OCI-M1 (cell line): ENCODE data around the gene TNFAIP2.

Source experiments
- DNase-seq: peaks from one replicate; lab custom pipeline; 2025; lab: John Stamatoyannopoulos, UW

TNFAIP2 gene

DNA sequence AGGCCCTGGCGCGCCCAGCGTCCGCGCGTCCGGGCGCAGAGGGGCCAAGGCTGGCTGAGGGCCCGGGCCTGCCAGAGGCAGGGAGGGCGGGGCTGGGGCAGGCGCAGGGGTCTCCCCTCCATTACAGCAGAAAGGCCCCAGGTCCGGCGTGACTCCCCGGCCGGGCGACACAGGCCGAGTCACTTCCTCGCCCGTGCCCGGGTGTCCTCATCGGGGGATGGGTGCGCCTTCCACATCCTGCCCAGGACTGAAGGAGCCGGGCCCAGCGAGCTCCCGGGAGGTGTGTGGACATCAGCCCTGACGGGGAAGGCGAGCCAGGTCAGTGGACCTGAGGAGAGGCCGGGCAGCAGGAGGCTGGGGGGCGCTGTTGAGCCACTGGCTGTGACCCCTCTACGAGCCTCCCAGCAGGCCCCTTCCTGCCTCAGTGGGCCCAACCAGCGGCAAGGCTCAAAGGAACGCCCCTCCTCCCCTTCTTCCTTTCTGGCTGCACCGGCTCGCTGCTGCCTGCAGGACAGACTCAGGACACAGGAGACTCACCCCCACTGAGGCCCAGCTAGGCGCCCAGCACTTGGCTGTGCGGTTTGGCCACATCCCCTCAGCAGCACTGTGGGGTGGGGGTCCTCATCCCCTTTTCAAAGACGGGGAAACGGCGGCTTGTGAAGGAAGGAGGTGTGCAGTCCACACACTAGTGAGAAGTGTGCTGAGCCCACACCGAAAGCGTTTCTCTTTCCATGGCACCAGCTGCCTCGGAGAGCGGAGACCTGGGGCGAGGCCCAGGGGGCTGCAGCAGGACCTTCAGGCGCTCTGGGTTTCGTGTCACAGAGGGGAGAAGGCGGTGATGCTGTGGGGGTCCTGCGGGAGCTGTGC lies 606 bp downstream of the TNFAIP2 start:
- DNase-seq = no peak

DNA sequence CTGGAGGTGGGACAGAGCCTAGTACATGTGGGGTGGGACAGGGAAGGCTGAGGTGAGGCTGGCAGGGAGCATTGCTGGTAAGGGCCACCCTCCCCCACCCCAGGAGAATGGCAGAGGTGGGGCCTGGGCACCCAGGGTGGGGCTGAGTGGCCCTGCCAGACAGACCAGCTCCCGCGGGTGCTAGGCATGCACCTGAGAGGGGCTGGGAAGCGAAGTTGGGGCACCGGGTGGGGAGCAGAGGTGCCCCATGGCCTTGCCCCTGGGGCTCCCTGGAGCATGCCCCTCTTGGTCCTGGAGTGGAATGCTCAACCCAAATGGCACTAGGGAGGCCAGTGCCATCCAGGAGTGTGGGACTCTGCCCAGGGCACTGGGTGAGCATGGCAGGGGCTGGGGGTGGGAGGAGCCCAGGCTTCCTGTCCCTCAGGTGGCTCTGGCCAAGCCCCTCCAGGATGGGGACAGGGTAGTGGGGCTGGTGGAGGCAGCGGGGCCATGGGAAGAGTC lies 1.3 kb downstream of the TNFAIP2 start:
- no peak for DNase-seq

DNA sequence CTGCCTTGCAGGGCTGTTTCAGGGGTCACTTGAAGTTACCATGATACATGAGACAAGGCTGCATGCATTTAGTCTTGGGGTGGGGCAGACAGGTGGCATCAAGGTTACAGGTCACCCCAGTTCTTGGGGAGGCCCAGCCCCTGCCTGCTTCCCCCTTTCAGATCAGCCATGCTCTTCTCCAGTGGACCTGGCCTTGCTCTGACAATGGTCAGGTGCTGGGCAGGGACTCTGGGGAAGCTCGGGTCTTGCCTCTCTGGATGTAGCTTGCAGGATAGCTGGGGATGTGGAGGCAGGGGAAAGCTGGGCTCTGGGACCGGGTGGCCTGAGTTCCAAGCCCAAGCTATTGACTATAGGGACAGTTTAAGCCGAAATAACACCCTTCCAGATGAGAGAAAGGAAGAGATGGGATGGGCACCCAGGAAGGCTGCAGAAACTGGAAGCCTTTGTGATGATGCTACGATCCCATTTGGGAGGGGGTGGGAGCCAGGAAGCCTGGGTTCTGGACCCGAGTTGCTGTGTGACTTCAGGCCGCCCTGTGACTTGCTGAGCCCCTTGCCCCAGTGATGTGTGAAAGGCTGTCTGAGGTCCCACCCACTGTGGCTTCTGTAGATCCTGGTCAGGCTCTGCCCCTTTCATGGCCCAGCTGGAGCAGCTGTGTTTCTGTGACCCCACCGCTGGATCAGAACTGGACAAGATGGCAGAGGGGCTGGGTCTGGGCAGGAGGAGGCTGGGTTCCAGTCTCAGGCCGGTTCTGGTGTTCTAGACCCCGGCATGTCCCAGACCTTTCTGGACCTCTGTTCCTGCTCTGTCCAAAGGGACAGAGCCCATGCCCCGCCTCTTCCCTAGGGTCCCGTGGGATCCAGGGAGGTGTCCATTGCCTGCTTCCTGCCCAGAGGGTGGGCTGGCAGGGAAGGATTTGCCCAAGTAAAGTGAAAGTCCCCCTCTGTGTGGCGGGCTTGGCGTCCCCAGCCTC lies 2.1 kb downstream of the TNFAIP2 start:
- DNase-seq = no peak

DNA sequence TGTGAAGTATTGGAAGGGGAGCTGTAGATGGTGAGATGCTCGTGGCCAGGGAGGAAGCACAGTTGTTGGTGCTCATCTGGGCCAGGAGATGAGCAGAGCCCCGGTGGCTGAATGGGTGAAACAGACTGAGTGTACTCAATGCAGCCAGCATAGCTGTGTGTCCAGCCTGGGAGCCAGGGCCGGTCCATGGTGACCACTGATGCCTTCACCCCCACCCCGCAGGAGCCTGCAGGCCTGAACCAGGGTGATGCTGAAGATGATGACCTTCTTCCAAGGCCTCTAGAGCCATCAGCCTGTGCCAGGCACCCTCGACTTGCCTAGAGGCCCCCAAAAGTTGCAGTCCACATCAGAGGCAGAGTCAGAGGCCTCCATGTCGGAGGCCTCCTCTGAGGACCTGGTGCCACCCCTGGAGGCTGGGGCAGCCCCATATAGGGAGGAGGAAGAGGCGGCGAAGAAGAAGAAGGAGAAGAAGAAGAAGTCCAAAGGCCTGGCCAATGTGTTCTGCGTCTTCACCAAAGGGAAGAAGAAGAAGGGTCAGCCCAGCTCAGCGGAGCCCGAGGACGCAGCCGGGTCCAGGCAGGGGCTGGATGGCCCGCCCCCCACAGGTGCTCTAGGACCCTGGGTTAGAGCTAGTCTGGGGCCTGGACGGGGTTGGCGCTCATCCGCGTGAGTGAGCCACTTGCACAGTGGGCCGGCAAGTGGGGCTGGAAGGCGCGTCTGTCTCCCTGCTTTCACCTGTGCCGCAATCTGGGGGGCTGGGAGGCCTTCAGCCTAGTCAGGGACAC lies 3.0 kb downstream of the TNFAIP2 start:
- no peak for DNase-seq

DNA sequence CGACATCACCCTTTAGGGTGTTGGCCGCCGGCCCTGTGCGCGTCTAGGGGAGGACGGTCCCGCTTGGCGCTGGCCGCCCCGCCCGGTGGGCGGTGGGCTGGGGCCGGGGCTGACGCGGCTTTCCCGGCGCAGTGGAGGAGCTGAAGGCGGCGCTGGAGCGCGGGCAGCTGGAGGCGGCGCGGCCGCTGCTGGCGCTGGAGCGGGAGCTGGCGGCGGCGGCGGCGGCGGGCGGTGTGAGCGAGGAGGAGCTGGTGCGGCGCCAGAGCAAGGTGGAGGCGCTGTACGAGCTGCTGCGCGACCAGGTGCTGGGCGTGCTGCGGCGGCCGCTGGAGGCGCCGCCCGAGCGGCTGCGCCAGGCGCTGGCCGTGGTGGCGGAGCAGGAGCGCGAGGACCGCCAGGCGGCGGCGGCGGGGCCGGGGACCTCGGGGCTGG lies 3.6 kb downstream of the TNFAIP2 start:
- DNase-seq = no peak

DNA sequence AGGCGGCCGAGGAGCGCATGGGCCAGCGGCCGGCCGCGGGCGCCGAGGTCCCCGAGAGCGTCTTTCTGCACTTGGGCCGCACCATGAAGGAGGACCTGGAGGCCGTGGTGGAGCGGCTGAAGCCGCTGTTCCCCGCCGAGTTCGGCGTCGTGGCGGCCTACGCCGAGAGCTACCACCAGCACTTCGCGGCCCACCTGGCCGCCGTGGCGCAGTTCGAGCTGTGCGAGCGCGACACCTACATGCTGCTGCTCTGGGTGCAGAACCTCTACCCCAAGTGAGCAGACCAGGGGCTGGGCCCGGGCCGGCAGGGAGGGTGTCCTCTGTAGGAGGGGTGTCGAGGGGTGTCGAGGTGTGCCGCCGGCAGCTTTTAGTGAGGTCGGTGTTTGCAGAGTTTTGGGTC lies 4.1 kb downstream of the TNFAIP2 start:
- DNase-seq = no peak

DNA sequence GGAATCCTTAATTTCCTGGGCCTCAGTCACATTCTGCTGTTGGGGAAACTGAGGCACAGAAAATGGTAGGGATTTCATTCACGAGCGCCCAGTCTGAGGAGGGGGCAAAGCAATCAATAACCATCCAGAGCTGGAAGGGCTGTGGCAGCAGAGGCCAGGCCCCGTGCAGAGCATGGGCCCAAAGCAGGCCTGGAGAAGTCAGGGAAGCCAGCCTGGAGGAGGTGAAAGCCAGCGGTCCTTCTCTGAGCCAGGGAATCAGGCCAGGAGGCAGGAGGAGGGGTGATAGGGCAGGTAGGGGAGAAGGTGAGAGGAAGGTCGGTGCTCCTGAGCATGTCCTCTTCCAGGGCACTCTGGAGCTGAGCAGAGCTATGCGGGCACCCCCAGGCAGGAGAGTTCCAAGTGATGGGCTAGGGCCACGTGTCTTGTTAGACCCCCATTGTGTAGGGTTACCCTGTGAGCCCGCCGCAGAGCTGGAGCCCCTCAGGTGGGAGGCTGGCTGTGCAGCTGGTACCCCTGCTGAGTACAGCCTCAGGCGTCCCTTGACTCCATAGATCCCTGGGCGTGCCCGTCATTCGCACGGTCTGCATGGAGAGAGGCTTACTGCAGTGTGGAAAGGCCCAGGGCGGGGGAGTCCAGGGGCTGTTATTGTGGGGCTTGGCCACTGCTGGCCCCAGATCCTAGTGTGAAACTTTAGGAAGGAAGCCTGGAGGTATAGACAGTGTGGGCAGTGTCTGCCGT lies 4.8 kb downstream of the TNFAIP2 start:
- no peak for DNase-seq

DNA sequence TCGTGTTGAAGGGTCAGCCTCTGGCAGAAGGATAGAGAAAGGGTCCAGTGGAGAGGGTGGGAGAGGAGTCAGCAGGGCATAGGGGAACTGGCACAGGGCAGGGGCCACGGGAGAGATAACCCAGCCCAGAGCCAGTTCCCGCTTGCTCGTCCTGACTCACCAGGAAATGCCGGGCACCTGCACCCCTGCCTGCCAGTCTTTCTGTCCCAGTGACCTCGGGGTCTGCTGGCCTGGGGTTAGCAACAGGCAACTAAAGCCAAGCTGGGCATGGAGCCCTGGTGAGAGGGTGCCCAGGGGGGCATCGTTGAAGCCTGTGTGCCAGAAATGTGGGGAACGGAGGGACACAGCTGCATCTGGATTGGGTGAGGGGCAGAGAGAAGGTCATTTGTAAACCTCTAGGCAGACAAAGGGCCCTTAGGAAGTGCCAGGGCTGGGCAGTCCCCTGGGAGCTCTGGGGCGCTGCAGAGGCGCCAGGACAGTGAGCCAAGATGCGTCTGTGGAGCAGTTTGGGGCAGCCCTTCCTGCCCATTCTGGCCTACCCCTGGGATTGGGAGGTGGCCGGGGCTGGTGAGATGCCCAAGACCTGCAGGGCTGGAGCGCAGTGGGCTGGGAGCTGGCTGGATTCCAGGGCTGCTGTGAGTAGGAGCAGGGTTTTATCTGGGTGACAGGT lies 5.5 kb downstream of the TNFAIP2 start:
- DNase-seq = no peak

DNA sequence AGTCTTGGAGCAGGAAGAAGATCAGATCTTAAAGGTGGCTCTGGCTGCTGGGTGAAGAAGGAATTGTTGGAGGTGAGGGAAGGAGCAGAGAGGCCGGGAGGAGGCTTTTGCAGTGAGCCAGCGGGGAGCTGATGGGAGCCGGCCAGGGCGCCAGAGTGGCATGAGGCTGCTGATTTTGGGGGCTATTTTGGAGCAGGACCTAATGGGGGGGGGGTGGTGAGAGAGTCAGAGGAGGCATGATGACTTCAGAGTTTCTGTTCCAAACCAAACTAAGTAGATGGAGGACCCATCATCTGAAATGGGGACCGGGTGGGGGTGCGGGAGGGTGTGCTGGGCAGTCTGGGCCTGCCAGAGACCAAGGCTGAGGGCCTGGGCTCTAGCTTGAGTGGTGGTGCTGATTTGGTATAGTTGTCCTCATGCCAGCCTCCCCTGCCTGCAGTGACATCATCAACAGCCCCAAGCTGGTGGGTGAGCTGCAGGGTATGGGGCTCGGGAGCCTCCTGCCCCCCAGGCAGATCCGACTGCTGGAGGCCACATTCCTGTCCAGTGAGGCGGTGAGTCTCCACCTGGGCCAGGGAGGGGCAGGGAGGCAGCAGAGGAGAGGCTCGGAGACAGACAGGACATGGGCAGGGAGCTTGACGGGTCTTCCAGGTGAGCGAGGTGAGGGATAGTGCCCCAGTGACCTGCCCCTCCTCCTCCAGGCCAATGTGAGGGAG lies 6.2 kb downstream of the TNFAIP2 start:
- no peak for DNase-seq

DNA sequence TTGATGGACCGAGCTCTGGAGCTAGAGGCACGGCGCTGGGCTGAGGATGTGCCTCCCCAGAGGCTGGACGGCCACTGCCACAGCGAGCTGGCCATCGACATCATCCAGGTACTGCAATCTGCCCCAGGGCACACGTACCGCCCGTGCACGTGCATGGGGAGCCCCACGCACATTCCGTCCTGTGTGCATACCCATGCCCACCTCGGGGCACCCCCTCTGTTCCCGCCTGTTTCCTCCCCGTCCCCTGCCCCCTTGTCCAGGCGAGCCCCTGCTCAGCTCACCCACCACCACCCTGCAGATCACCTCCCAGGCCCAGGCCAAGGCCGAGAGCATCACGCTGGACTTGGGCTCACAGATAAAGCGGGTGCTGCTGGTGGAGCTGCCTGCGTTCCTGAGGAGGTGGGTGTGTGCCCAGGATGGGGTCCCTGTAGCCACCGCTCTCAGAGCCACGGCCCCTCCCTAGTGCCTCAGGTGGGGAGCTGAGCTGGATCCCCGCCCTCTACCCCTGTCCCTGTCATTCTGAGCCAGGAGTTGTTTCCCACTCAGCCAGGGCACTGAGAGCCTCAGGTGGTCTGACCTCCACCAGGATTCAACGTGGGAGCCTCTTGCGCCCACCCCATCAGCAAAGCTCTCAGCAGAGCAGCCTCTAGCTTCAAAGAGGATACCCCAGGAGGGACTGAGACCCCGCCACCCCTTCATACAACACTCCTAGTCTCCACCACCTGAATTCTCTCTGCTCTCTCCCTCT lies 6.9 kb downstream of the TNFAIP2 start:
- DNase-seq = no peak

DNA sequence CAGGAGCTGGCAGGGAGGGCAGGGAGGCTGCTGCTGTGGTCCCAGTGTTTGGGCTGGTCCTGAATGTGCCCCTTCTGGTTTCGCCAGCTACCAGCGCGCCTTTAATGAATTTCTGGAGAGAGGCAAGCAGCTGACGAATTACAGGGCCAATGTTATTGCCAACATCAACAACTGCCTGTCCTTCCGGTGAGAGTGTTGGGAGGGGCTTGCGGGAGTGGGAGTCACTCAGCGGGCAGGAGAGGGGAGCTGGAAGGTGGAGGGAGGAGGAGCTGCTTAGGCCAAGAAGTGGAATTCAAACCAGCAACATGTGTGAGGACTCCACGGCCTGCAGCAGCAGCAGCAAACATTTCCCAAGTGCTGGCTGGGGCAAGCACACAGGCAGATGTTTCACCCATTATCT lies 7.7 kb downstream of the TNFAIP2 start:
- DNase-seq = no peak

DNA sequence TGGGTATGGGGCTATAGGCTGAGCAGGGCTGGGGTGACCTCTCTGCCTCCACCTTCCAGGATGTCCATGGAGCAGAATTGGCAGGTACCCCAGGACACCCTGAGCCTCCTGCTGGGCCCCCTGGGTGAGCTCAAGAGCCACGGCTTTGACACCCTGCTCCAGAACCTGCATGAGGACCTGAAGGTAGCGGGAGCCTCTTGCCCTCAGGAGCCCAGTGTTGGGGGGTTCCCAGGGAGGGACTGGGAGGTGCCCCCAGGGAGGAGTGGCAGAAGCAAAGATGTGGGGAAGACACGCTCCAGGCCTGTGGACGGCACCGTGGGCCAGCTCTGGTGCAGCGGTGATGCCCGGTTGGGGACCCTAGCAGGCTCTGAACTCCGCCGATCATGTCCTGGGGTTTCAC lies 8.3 kb downstream of the TNFAIP2 start:
- DNase-seq = no peak

DNA sequence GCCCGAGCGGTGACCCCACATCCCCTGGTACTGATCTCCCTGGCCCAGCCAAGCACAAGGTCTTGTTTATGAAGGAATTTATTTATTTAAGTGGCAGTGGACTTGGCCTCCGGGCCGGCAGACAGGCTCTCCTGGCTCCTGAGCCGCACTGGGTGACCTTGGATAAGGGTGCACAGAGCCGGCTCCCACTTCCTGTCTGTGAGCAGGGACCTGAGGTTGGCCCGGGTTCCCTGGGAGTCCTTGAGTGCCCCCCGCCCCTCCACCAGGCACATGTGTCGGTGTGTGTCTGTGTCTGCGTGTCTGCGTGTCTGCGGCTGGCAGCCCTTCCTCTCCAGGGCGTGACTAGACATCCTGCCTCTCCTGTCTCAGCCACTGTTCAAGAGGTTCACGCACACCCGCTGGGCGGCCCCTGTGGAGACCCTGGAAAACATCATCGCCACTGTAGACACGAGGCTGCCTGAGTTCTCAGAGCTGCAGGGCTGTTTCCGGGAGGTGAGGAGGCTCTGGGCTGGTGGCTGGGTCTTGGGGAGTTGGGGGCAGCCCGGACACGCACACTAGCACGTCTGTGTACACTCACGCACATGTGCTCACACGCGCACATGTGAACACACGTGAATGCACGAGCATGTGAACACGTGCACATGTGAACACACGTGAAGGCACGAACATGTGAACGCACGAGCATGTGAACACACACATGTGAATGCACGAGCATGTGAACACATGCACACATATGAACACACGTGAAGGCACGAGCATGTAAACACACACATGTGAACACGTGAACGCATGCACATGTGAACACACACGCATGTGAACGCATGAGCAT lies 9.3 kb downstream of the TNFAIP2 start:
- no peak for DNase-seq

DNA sequence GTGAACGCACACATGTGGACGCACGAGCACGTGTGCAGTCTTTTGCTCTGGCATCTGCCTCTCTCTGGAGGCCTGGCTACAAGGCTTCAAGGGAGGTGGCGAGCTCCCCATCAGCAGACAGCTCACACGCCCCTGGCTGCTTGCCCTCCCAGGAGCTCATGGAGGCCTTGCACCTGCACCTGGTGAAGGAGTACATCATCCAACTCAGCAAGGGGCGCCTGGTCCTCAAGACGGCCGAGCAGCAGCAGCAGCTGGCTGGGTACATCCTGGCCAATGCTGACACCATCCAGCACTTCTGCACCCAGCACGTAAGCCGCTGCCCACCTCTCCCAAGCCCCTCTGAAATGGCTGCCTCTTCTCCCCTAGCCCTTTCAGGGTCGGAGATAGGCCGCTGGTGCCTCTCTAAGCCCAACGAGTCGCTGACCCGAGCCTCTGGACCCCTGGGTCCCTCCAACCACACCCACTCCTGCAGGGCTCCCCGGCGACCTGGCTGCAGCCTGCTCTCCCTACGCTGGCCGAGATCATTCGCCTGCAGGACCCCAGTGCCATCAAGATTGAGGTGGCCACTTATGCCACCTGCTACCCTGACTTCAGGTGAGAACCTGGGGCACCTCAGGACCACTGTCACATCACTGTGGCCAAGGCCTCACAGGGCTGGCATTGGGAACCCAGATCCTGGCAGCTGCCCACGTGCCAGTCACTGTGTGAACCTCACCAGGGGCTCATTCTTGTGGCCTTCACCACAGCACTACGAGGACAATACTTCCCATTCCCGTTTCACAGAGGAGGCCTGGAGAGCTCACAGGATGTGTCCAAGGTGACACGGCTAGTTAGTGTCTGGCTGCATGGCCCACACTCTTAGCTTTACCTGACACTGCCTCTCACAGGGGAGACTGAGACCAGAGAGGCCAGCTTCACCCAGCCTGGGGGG lies 10.2 kb downstream of the TNFAIP2 start:
- no peak for DNase-seq

DNA sequence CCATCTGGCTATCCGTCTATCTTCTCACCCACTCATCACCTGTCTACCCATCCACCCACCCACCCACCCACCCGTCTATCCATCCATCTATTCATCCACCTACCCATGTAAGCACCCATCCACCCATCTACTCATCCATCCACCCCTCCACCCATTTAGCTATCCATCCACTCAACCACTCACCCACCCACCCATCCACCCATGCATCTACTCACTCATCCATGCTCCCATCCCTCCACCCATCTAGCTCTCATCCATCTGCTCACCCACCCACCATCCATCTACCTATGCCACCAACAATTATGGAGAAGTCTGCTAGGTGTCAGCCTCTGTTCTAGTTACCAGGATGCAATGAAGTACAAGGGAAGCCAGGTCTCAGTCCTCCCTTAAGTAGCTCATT lies 11.1 kb downstream of the TNFAIP2 start:
- DNase-seq = no peak

DNA sequence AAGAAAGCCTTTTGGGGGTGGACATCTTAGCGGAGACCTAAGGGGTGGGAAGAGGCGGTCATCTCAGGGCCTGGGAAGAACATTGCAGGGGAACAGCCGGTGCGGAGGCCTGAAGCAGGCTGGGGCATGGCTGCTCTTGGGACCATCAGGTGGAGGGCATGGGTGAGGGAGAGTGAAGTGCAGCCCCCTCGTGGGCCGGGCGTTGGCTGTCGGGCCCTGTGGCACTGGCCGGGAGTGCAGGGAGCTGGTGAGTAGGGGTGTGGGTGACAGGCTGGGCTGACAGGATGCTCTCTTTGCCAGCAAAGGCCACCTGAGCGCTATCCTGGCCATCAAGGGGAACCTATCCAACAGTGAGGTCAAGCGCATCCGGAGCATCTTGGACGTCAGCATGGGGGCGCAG lies 11.7 kb downstream of the TNFAIP2 start:
- DNase-seq = no peak
